Upper lobe of right lung (tissue), 1 donor: ENCODE data around the gene BEX4. TPM values are rescaled to one million over a fixed set of nuclear protein-coding genes. Genes with fewer than 3 reads are reported as not detected.
"Not testable (repeated sequence)": the region's sequence is repeated elsewhere in the genome, so short reads cannot be mapped to it uniquely, and the experiment has no call there.

Experiments
- ATAC-seq: fragments of 200-7000 bp; cut with Tn5 transposase; one replicate; pipeline ENCODE4 v1.9.1; 2020; ENCODE audit warnings: mild to moderate bottlenecking, moderate library complexity
- DNase-seq: peaks from one replicate; pipeline ENCODE4 v3.0.0-alpha.2; 2020
- H3K27ac ChIP-seq: fragments of 200-600 bp; one replicate; pipeline ENCODE4 v1.8.0; 2022
- H3K27me3 ChIP-seq: fragments of 200-600 bp; one replicate; pipeline ENCODE4 v1.8.0; 2022; ENCODE audit warnings: mild to moderate bottlenecking
- H3K36me3 ChIP-seq: fragments of 200-600 bp; one replicate; pipeline ENCODE4 v1.8.0; 2022
- H3K4me1 ChIP-seq: fragments of 200-600 bp; one replicate; pipeline ENCODE4 v1.8.0; 2022
- H3K4me3 ChIP-seq: fragments of 200-600 bp; one replicate; pipeline ENCODE4 v1.8.0; 2022; ENCODE audit warnings: mild to moderate bottlenecking
- H3K9me3 ChIP-seq: fragments of 200-600 bp; one replicate; pipeline ENCODE4 v1.8.0; 2022
- CTCF ChIP-seq: fragments of 200-600 bp; IDR thresholded peaks from one replicate; pipeline ENCODE4 v1.8.0; 2022; ENCODE audit warnings: antibody characterized with exemption
- intact Hi-C: fragments of 100-400 bp; cut with DNase I; formaldehyde crosslinking; loops from one replicate; pipeline ENCODE4 v1.11.0; 2022
- total RNA-seq: library from RNA; stranded (reverse); fragmentation: NEBNext Ultra II Directional; extraction: Animal tissue kit (Norgen Biotek cat#: 25700); gene quantifications from one replicate; pipeline ENCODE4 v1.2.1, GENCODE V29; 2021
- donor health status: DM: no; HTN: yes; CAD: no; lungs with severe emphysema.

The BEX4 gene
- total RNA-seq, 1 donor from 2014 or later: 36.1 TPM

GRCh38 chrX:103183912-103184311 is 31.0 kb upstream of the BEX4 start:
- TF ChIP-seq CTCF: no peak
- no peaks in the 10 kb centered on the region for H3K9me3 ChIP-seq
- H3K27ac ChIP-seq: no peak overlapping the region
- no peaks in the 10 kb centered on the region for H3K27me3 ChIP-seq
- H3K4me1 ChIP-seq: no peaks in the 10 kb centered on the region
- ATAC-seq (no peak), DNase-seq (no peak)
- intact Hi-C loops: no loop called here
- H3K4me3 ChIP-seq: no peak overlapping the region
- no peaks in the 10 kb centered on the region for H3K36me3 ChIP-seq

- DNase-seq: no peak
- no peak for ATAC-seq
- H3K36me3 ChIP-seq: no peaks in the 10 kb centered on the region
- H3K4me3 ChIP-seq: no peak overlapping the region
- intact Hi-C loops: no loop called here
- no peaks in the 10 kb centered on the region for H3K4me1 ChIP-seq
- H3K27me3 ChIP-seq: no peaks in the 10 kb centered on the region
- H3K27ac ChIP-seq: no peak overlapping the region
- no peaks in the 10 kb centered on the region for H3K9me3 ChIP-seq
- no peak for TF ChIP-seq CTCF
Measured at GRCh38 chrX:103187953-103188475, 26.9 kb upstream of the BEX4 start.

GRCh38 chrX:103197721-103198306 is 17.1 kb upstream of the BEX4 start:
- no peaks in the 10 kb centered on the region for H3K4me1 ChIP-seq
- no peaks in the 10 kb centered on the region for H3K27me3 ChIP-seq
- no peak overlapping the region for H3K27ac ChIP-seq
- DNase-seq (no peak), ATAC-seq (no peak)
- intact Hi-C loops: no loop called here
- no peak for TF ChIP-seq CTCF
- no peaks in the 10 kb centered on the region for H3K9me3 ChIP-seq
- H3K4me3 ChIP-seq: no peak overlapping the region
- no peaks in the 10 kb centered on the region for H3K36me3 ChIP-seq

- H3K9me3 ChIP-seq, intact Hi-C loops, H3K27ac ChIP-seq, H3K27me3 ChIP-seq, H3K36me3 ChIP-seq, ATAC-seq, H3K4me3 ChIP-seq, H3K4me1 ChIP-seq, DNase-seq: not testable (repeated sequence)
Measured at GRCh38 chrX:103198668-103199067, 16.2 kb upstream of the BEX4 start.

- no peaks in the 10 kb centered on the region for H3K27me3 ChIP-seq
- TF ChIP-seq CTCF: no peak
- ATAC-seq (no peak), DNase-seq (no peak)
- no peak overlapping the region for H3K27ac ChIP-seq
- no peaks in the 10 kb centered on the region for H3K36me3 ChIP-seq
- H3K4me3 ChIP-seq: no peak overlapping the region
- no peaks in the 10 kb centered on the region for H3K4me1 ChIP-seq
- H3K9me3 ChIP-seq: no peaks in the 10 kb centered on the region
- intact Hi-C loops: no loop called here
Measured at GRCh38 chrX:103201041-103201440, 13.9 kb upstream of the BEX4 start.

- no peaks in the 10 kb centered on the region for H3K9me3 ChIP-seq
- no peak overlapping the region for H3K27ac ChIP-seq
- intact Hi-C loops: no loop called here
- no peak for TF ChIP-seq CTCF
- ATAC-seq: no peak
- H3K4me3 ChIP-seq: no peak overlapping the region
- no peaks in the 10 kb centered on the region for H3K36me3 ChIP-seq
- H3K4me1 ChIP-seq: no peaks in the 10 kb centered on the region
- H3K27me3 ChIP-seq: no peaks in the 10 kb centered on the region
- DNase-seq: no peak
Measured at GRCh38 chrX:103210056-103210455, 4.9 kb upstream of the BEX4 start.
